NCI-H187 (cell line): ENCODE results near the gene FOXO3.

Source experiments
- DNase-seq, 2 experiments: peaks; one replicate each; lab custom pipeline; 2025; lab: John Stamatoyannopoulos, UW

The FOXO3 gene

DNA sequence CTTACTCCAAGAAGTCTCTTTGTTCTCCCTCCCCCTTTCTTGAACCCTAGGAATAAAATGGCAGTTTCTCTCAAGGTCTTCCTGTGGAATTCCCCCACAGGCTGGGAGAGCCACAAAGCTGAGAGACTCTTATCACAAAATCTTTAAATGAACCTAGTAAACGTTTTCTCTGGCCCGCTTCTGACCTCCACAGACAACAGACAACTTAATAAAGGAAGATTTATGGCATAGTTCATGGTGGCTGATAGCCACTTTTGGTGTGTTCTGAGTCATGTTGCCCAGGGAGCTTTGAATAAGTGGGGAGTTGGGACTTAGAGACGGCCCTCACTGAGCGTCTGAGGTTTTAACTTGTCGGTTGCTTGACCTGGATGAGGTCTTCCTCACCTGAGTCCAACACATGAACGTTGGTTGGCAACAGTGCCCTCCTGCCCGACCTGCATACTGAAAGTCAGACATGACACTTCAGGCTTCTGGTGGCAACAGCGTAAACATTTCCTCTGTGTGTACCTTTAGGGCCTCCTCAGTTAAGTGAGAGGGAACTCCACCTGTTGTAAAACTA is 124.1 kb downstream of the FOXO3 start:
- no peak for DNase-seq

- no peak for DNase-seq
Observed at GRCh38 chr6:108685970-108686369, 125.3 kb downstream of the FOXO3 start.

- DNase-seq: no peak
Observed at GRCh38 chr6:108686896-108687295, 126.2 kb downstream of the FOXO3 start.

- no peak for DNase-seq
Observed at GRCh38 chr6:108687921-108688320, 127.2 kb downstream of the FOXO3 start.

DNA sequence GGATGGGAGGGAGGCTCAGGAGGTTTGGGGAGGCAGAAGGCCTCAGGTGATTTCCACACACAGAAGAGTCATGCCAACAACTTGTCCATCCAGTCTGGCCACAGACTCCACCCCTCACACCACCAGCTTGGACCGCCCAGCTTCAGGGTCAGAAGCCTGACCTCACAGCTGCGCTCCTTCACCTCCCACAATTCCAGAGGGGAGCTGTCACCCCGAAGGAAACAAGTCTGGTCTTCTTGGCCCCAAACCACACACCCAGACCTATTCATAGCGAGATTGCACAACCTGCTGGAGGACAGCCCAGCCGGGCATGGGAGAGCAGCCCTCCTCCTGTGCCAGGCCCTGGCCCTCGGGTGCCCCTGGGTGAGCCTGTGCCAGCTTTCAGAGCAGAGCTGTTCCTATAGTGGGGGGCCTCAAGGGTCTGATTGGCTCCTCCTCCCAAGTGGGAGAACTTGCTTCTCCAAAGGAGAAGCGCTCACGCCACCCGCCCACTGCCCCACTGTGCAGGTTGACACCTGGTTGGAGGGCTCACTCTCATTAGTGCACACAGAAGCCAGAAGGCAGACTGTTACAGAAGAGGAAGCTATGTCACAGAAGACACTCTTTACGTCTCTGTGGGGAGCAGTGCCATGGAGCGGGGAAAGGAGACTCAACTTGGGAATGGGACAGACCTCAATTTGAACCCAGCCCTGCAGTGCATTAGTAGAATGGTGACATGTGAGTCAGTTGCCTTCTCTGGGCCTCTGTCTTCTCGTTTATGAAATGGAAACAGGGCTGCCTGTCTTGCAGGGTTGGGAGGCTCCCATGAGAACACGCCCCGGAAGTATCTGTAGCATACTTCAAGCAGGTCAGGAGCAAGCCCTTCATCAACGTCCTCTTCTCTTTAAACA is 128.8 kb downstream of the FOXO3 start:
- DNase-seq: no peak

GRCh38 chr6:108690326-108691049 is 129.8 kb downstream of the FOXO3 start:
- no peak for DNase-seq

- no peak for DNase-seq
Observed at GRCh38 chr6:108693430-108694154, 132.9 kb downstream of the FOXO3 start.

DNA sequence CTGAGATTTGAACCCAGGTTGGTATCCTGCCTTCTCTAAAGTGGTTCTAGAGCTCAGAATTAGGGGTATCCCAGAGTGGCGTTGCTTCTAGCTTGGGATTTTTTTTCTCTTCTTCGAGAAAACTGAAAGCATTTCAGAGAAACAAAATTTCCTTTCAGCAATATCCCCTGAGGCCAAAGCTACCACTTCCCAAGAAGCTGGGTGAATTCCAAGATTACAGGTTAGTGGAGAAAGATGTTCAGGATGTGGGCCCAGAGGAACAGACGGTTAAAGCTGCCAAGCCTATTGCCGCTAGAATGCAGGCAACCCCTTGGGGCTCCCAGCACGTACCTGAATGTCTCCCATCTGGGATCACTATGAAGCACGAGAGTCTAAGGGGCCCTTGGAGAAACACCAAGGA is 134.1 kb downstream of the FOXO3 start:
- DNase-seq: no peak

- DNase-seq: no peak
Observed at GRCh38 chr6:108697561-108698161, 136.9 kb downstream of the FOXO3 start.

DNA sequence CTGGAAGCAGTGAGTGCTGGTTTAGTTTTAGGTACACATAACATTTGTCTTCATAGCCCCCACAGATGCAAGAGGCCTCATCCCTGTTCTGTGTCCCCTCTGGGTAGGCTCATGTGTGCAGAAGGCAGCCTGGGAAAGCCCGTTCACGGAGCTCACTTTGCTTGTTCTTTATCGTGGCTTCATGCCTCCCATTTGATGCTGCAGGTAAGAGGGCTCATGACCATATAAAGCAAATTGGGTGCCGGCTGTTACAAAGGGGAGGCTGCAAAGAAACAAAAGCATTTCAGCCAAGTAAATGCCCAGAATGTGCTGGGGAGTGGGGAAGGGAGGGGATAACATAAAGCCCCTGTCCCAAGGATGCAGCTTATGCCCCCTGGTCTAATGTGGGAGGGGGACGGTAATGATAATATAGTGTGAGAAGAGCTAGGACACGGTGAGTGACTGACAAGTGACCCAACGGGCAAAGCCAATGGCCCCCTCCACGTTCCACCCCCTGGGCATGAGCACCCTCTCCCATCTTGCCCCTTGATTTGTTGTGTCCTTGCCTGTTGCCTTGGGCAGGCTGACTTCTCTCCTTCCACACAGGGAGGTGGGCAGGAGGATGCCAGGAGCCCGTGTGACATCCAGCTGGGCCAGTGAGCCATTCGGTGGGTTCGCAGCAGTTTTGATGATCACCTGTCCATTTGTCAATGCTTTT is 138.0 kb downstream of the FOXO3 start:
- DNase-seq: no peak

DNA sequence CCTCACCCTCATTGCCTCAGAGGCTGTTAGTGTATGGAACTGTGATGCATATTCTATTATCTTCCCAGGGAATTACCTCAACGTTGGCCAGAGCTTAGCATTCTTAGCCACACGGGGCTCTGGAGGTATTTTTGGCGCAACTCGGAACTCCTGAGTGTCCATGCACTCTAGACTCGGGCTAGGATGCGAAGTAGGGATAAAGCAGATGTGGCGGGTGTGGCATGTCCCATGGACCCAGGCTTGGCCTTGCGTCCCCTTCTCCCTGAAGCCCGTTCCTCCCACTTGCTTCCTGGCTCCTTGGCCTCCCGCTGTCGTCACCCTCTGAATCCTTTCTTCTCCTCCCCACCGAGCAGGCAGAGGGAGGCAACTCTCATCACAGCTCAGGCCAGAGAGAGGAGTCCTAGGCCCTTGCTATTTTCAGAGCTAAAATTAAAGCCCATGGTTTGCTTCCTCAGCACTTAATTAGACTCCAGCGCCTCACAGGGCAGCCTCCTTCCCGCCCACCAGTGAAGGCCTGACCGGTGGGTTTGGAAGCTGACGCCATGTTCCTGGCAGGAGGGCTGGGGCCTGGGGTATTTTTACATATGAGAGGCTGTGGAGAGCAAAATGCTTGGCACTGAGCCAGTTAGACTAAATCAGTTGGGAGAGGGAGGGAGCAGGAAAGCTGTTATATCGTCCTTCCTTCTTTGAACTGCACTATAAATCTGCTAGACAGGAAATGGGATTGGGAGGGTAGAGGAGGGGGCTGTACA is 138.7 kb downstream of the FOXO3 start:
- no peak for DNase-seq

DNA sequence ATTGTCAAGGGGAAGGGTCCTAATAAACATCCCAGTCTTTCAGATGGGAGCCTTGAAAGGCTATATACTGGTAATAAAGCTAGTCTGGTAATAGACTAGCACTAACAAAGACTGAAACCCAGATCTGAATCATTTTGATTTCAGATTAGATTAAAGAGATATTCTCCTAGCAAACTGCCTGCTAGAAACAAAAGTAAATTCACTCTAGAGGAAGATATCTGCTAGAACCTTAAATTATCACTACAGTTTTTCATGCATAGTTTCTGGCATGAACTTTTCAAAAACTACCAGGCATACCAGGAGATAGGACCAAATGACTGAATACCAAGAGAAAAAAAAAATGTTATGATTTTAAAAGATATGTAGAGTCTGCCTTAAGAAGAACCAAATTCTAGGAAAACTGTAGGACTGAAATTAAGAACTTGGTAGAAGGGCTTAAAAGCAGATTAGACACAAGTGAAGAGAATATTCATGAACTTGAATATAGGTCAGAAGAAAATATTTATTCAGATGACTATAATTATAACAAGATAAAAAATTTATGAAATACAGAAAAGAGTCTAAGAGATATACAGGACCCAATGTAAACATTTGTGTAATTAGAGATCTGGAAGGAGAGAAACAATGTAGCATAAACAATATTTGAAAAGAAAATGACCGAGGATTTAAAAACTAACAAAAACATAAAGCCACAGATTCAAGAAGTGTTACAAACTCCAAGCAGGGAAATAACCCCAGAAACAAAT is 141.6 kb downstream of the FOXO3 start:
- DNase-seq: no peak

- no peak for DNase-seq
Observed at GRCh38 chr6:108706649-108707048, 145.9 kb downstream of the FOXO3 start.

- DNase-seq: no peak
Observed at GRCh38 chr6:108707328-108707976, 146.7 kb downstream of the FOXO3 start.

GRCh38 chr6:108710030-108710429 is 149.3 kb downstream of the FOXO3 start:
- no peak for DNase-seq

- no peak for DNase-seq
Observed at GRCh38 chr6:108710551-108710950, 149.8 kb downstream of the FOXO3 start.

DNA sequence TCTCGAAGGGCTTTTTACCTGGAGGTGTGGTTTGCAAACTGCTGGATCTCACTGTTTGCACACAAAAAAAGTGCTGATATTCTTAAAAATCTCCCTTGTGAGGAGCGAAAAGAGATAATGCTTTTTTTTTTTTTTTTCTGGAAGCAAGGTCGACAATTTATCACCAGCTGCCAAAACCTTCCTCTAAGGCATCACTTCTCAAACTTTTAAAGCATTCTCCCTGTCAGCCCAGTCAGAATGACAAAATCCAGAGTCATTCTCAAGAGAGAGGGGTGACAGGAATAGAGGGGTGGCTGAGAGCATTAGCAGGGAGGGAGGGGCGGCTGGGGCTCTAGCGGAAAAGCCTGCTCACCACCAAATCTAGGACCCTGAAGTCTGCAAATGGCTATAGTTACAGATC is 150.4 kb downstream of the FOXO3 start:
- no peak for DNase-seq

GRCh38 chr6:108711826-108712225 is 151.1 kb downstream of the FOXO3 start:
- DNase-seq: no peak

DNA sequence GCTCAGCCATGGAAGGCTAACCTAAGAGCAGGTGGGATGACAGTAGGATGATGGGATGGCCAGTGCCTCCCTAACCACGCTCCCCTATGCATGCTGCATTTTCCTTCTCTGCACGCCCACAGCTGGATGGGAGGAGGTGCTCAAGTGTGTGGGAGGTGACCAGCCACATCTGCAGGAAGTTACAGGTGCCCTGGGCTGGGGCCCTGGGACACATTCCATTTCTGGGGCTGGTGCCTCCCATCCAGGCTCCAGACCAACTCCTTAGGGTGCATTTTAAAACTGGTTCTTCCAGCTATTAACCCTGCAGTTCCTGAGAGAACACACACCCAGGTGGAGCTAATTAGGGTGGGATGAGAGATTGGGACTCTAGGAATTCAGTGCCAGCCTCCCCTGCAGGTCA is 152.2 kb downstream of the FOXO3 start:
- DNase-seq: no peak
